Cortex of kidney (tissue), 1 donor: ENCODE data around the gene CDHR1.

Source experiments
- DNase-seq: peaks from one replicate; lab custom pipeline; 2025; lab: John Stamatoyannopoulos, UW

CDHR1 gene

DNA sequence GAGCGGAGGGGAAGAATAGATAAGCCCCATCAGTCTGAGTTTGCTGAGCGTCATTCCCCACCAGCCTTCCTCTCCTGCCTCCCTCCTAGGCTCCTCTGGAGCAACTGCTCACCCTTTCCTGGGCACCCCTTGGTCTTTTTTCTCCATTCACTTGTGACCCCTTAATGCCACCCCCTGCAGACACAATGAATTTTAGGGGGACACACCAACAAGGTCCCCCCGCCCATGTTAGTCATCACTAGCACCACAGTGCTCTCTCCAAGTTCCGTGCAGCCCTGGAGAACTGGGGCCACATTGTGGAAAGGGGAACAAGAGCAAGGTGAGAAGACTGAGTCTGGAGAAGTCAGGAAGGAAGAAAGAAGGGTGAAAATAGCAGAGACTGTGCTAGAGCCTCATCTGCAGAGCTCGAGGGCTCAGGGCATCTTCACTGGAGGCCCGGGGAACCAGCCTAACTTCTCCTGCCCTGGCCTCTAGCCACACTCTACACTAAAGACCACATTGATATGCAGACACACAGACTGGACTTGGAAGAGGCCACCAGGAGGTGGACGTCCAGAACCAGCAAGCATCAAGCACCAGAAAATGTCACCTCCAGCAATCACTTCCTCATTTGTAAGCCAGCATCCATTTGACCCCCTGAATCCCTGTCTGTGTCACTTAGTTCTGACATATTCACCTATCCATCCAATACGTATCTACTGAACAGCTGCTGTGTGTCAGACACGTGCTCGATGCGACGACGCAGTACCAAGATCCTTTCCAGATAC is 68.0 kb downstream of the CDHR1 start:
- DNase-seq = no peak

DNA sequence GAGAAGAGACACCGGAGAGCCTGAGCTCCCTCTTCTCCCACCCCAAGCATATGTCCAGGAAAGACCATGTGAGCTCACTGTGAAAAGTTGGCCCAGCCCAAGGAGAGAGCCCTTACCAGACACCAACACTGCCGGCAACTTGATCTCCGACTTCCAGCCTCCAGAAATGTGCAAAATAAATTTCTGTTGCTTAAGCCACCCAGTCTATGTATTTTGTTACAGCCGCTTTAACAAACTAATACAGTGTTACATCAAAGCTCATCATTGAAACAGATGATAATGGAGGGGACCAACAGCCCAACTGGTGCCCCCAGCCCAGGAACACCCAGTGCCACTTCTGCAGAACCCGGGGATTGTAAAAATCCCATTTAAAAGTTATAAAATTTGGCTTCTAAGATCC is 69.4 kb downstream of the CDHR1 start:
- no peak for DNase-seq

DNA sequence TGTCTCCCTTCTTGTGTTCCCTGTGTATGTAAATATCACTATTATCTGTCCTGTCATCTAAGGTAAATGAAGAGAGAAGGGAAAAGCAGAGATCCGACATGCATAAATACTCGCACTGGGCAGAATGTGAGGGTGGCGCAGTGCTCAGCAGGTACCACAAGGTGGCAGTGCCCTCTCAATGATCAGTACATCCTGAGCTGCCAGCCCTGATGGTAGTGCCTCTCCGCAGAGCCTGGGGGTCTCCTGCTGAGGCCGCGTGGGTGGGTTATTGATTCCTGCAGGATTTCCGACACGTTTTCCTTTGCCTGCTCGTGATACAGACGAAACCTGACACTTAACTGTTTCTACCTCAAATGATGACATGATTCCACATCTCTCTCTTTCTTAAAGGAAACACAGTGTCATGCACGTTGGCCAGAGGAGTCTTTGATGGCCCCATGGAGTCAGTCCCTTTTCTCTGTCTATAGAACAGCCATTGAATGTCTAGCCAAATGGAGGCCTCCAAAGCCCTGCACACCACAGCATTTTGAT is 70.3 kb downstream of the CDHR1 start:
- no peak for DNase-seq

DNA sequence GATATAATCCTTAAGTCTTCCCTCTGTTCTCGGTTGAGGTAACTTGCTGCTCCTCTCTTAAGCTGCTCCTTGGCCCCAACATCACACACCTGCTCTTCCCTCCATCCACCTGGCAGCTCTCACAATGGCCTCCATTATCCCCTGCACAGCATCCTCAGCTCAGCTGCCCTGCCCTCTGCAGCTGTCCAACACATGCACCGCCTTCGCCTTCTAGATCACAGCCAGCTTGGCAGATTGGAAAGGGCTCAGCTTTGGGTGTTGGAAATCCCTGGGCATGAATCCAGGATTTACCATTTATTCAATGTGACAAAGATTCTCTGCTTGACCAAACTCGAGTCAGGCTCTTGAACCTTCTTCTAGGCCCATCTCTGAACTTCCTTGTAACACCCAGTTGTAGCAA is 71.1 kb downstream of the CDHR1 start:
- DNase-seq = no peak

DNA sequence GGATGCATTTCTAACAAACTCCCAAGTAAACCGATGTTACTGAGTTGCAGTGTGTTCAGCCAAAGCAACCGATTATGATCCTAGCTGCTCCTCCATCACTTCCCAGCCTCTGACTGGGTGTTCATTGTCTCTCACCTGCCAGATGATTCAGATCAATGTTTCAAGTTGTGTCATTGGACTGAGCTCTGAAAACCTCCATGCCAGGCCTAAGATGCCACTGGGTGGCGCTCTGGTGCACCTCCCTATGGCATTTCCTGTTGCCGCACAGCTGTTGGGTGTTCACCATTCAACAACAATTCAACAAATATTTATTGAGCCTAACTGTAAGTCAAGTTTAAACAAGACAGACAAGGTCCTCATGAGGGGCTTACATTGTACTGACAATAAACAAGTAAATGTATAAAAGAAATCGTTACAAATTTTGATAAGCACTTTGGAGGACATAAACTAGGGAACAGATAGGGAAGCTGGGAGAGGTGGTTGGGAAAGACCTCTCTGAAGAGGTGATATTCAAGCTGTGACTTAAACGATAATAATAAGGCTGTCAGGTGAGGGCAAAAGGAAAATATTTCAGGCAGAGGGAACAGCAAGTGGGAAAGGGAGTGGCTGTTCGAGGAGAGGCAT is 73.3 kb downstream of the CDHR1 start:
- no peak for DNase-seq

DNA sequence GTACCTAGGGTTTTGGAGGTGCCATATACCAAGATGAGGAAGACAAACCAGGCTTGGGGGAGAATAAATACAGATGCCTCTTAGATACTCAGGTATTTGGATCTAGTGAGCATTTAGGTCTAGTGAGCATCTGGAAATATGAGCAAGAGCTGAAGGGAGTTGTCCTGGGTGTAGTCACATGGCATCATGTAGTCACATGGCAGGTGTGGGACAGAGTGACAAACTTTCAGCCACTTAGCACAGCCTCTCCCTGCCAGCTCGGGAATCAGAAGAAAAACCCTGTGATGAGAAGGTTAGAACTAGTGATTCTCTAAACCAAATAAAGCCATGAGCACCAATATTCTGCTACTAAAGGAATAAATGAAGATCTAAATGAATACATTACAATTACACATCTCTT is 74.8 kb downstream of the CDHR1 start:
- DNase-seq = no peak
